ENCODE data around the gene ZNF175. TPM values are rescaled to one million over a fixed set of nuclear protein-coding genes. Genes with fewer than 3 reads are reported as not detected.
A peak's percentile ranks its signal among the peaks of the same experiment; 100 is the strongest.

Gene ZNF175
- total RNA-seq, 1 experiment from 2014 or later = 9.3 TPM

- H2AFZ ChIP-seq (ENCODE audit: low read depth, low read length, poor library complexity, severe bottlenecking) = no peak overlapping the region
- 0 out of 2 replicates have a peak, but pooled peaks have one; percentile 23 for ATAC-seq
- intact Hi-C loops (cut with micrococcal nuclease) = loop anchor here (2.0 kb wide), 1 partner anchor 23 kb away; no protein-coding TSS in a partner anchor
- H4K20me1 ChIP-seq (ENCODE audit: insufficient read depth) = no peaks in the 10 kb centered on the region
- no peak for DNase-seq (ENCODE audit: low read depth, low spot score)
- H3K9me3 ChIP-seq (ENCODE audit: control insufficient read depth in 1 of 2, insufficient read depth in 1 of 2, low read depth in 1 of 2, low read length in 2 of 2) = no peaks in the 10 kb centered on the region
- H3K36me3 ChIP-seq (ENCODE audit: control insufficient read depth in 1 of 2, insufficient read depth in 2 of 2, low read length in 2 of 2) = peaks cover 0 to 11% of the 10 kb centered on the region in 2 experiments; a peak in 3 of 4 replicates
- peaks cover 13% of the 10 kb centered on the region for H3K79me2 ChIP-seq (ENCODE audit: insufficient read depth, low read length)
- TSS peak; percentile 75 for BruUV-seq (replicated peaks)
- RAD21 ChIA-PET (ENCODE audit: low non-redundant PET in 1 of 2, low total read pairs in 2 of 2, uncharacterized antibody in 2 of 2, unreplicated experiment in 2 of 2) = no interaction called here
- H3K9me2 ChIP-seq (ENCODE audit: insufficient read depth) = no peaks in the 10 kb centered on the region
- peaks cover 5 to 10% of the 10 kb centered on the region in 2 experiments; a peak in 2 of 4 replicates for H3K4me1 ChIP-seq (ENCODE audit: control insufficient read depth in 1 of 2, insufficient read depth in 2 of 2, low read length in 2 of 2)
- CTCF ChIA-PET = interaction anchor here (1.1 kb wide), 1 partner anchor 90 kb away, joined by 3 read pairs; no protein-coding TSS in a partner anchor
- peaks cover 8% of the 10 kb centered on the region; the same call in 1 of the 2 replicates for H3K27me3 ChIP-seq (ENCODE audit: insufficient read depth, low read length)
- no peak overlapping the region for H3K27ac ChIP-seq (ENCODE audit: low read depth, low read length)
- peak overlapping the region; percentile 81 to 85 for H3K4me3 ChIP-seq (replicated peaks in 1 of 2; ENCODE audit: low read depth in 1 of 2, low read length in 2 of 2)
- no peak for TF ChIP-seq REST (IDR thresholded peaks at IDR 0.05; ENCODE audit: low read depth)
- TF ChIP-seq JUND (IDR thresholded peaks at IDR 0.05) = no peak
- no peak for TF ChIP-seq SRF (IDR thresholded peaks at IDR 0.05; ENCODE audit: low read depth)
- no peak for TF ChIP-seq SP1 (IDR thresholded peaks at IDR 0.05; ENCODE audit: low read depth)
- no peak for TF ChIP-seq CTCF (IDR thresholded peaks at IDR 0.05 in 2 of 3, conservative IDR thresholded peaks at IDR 0.05 in 1 of 3; ENCODE audit: borderline replicate concordance in 1 of 3, insufficient read depth in 1 of 3, low read depth in 2 of 3, low read length in 2 of 3)
- TF ChIP-seq EZH2 (IDR thresholded peaks at IDR 0.05) = no peak
- no peak for TF ChIP-seq FOSL1 (IDR thresholded peaks at IDR 0.05; ENCODE audit: low read depth)
- no peak for TF ChIP-seq ZNF274 (IDR thresholded peaks at IDR 0.05; ENCODE audit: low read depth, low read length)
- no peak for TF ChIP-seq POLR2A (IDR thresholded peaks at IDR 0.05; ENCODE audit: borderline replicate concordance, extremely low read depth, insufficient read depth, insufficient read length)
- TF ChIP-seq EZH2phosphoT487 (IDR thresholded peaks at IDR 0.05; ENCODE audit: borderline replicate concordance) = no peak
- no peak for TF ChIP-seq ATF3 (IDR thresholded peaks at IDR 0.05)
- no peak for TF ChIP-seq POLR2AphosphoS5 (IDR thresholded peaks at IDR 0.05; ENCODE audit: low read depth, low read length)
- no peak for TF ChIP-seq ZFX (IDR thresholded peaks at IDR 0.05)
- H3K4me2 ChIP-seq (ENCODE audit: low read length) = peak overlapping the region; percentile 94
- POLR2A ChIA-PET = interaction anchor here (0.8 to 1.1 kb wide), 2 partner anchors 23 to 232 kb away, joined by 3 to 6 read pairs; no protein-coding TSS in a partner anchor
- H3K9ac ChIP-seq (ENCODE audit: low read length) = peak overlapping the region; percentile 74
Measured at GRCh38 chr19:51571599-51571998, 516 bp downstream of the ZNF175 start.

Data from HCT116 (cell line).